Neural cell (in vitro differentiated cells): ENCODE measurements around the gene SAMD3.

Experiments
- EP300 ChIP-seq: fragments of 450-650 bp; conservative IDR thresholded peaks from 2 replicates; pipeline ENCODE4 v1.6.1; 2014; ENCODE audit warnings: antibody characterized with exemption, mild to moderate bottlenecking, moderate library complexity; ENCODE audit not compliant: poor library complexity, severe bottlenecking
- EZH2 ChIP-seq: fragments of 200-600, 300-800 bp; shearing (Covaris generic), sonication (generic); IDR thresholded peaks from 2 replicates; pipeline ENCODE4 v1.6.1; 2014; ENCODE audit warnings: antibody characterized with exemption, low read length, borderline replicate concordance, mild to moderate bottlenecking; ENCODE audit not compliant: insufficient read depth, poor library complexity, severe bottlenecking
- MXI1 ChIP-seq: fragments of 450-650 bp; conservative IDR thresholded peaks from 2 replicates; pipeline ENCODE4 v1.6.1; 2014; ENCODE audit warnings: antibody characterized with exemption, mild to moderate bottlenecking; ENCODE audit not compliant: poor library complexity, severe bottlenecking
- POLR2AphosphoS5 ChIP-seq: IDR thresholded peaks from 2 replicates; pipeline ENCODE4 v1.6.1; 2012
- RAD21 ChIP-seq: fragments of 450-650 bp; conservative IDR thresholded peaks from 2 replicates; pipeline ENCODE4 v1.6.1; 2014; ENCODE audit warnings: antibody characterized with exemption, mild to moderate bottlenecking, moderate library complexity
- TF ChIP-seq, protein P1 (sequence below): fragments of 450-650 bp; IDR thresholded peaks from 2 replicates; pipeline ENCODE4 v1.5.1; 2014; ENCODE audit warnings: antibody characterized with exemption, mild to moderate bottlenecking, moderate library complexity; ENCODE audit not compliant: poor library complexity, severe bottlenecking

DNA sequence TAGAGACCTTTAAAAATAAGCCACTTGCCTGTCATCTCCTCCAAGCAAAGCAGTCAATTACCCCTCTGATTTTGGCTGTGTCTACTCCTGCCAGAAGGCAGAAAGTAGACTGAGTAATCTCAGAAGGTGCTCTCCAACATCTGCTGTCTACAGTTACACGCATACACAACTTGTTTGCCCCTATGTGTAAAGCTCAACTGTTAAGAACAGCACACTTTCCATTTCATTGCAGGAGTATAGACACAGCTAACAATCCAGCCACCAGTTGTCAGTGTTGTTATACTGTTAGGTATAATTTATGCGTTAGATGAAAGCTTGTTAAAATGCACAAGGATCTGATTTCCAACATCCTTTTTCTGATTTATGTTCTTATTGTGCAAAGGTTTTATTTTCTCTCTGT, 88.2 kb downstream of the SAMD3 start:
- TF ChIP-seq EP300 (no peak), MXI1 (no peak), RAD21 (no peak), POLR2AphosphoS5 (no peak), EZH2 (no peak)
- TF ChIP-seq, protein P1, sequence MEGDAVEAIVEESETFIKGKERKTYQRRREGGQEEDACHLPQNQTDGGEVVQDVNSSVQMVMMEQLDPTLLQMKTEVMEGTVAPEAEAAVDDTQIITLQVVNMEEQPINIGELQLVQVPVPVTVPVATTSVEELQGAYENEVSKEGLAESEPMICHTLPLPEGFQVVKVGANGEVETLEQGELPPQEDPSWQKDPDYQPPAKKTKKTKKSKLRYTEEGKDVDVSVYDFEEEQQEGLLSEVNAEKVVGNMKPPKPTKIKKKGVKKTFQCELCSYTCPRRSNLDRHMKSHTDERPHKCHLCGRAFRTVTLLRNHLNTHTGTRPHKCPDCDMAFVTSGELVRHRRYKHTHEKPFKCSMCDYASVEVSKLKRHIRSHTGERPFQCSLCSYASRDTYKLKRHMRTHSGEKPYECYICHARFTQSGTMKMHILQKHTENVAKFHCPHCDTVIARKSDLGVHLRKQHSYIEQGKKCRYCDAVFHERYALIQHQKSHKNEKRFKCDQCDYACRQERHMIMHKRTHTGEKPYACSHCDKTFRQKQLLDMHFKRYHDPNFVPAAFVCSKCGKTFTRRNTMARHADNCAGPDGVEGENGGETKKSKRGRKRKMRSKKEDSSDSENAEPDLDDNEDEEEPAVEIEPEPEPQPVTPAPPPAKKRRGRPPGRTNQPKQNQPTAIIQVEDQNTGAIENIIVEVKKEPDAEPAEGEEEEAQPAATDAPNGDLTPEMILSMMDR = no peak
